HepG2 (cell line): Measurements from ENCODE around the gene H2AZ2. TPM values are rescaled to one million over a fixed set of nuclear protein-coding genes. Genes with fewer than 3 reads are reported as not detected.

Experiments
- ARNTL ChIP-seq: sonication (generic); formaldehyde crosslinking; IDR thresholded peaks from 2 replicates; pipeline ENCODE4 v1.4.0; 2020; ENCODE audit warnings: mild to moderate bottlenecking, missing genetic modification reagents
- ELF3 ChIP-seq: IDR thresholded peaks from 2 replicates; pipeline ENCODE4 v1.6.1; 2016; ENCODE audit warnings: missing genetic modification reagents, missing compliant biosample characterization
- HNRNPL ChIP-seq: fragments of 200-400 bp; formaldehyde crosslinking; IDR thresholded peaks from 2 replicates; pipeline ENCODE4 v1.6.1; 2017; ENCODE audit warnings: mild to moderate bottlenecking, low read depth, low read length
- KLF6 ChIP-seq: IDR thresholded peaks from 2 replicates; pipeline ENCODE4 v1.8.0; 2016; ENCODE audit warnings: missing biosample characterization, missing genetic modification reagents
- POLR2AphosphoS2 ChIP-seq: IDR thresholded peaks from 2 replicates; pipeline ENCODE4 v1.6.1; 2011; ENCODE audit warnings: low read depth, low read length, improper control_type of control experiment
- RXRA ChIP-seq: sonication (generic); formaldehyde crosslinking; IDR thresholded peaks from 2 replicates; pipeline ENCODE4 v1.5.1; 2020; ENCODE audit warnings: missing genetic modification reagents
- SMYD3 ChIP-seq: sonication (generic); formaldehyde crosslinking; IDR thresholded peaks from 2 replicates; pipeline ENCODE4 v1.8.1; 2023; ENCODE audit warnings: mild to moderate bottlenecking, missing genetic modification reagents
- SNRNP70 ChIP-seq: fragments of 200-400 bp; formaldehyde crosslinking; IDR thresholded peaks from 2 replicates; pipeline ENCODE4 v1.6.1; 2017; ENCODE audit warnings: mild to moderate bottlenecking, low read depth, low read length, moderate library complexity
- TP53 ChIP-seq: sonication (generic); formaldehyde crosslinking; conservative IDR thresholded peaks from 2 replicates; pipeline ENCODE4 v1.4.0; 2020; ENCODE audit warnings: missing genetic modification reagents
- ZBTB42 ChIP-seq: sonication (generic); formaldehyde crosslinking; IDR thresholded peaks from 2 replicates; pipeline ENCODE4 v1.5.0; 2020; ENCODE audit warnings: mild to moderate bottlenecking, missing genetic modification reagents
- ZMAT3 ChIP-seq: sonication (generic); formaldehyde crosslinking; conservative IDR thresholded peaks from 2 replicates; pipeline ENCODE4 v1.7.0; 2021; ENCODE audit warnings: missing genetic modification reagents
- ZNF136 ChIP-seq: sonication (generic); formaldehyde crosslinking; IDR thresholded peaks from 2 replicates; pipeline ENCODE4 v1.8.1; 2022; ENCODE audit warnings: low read depth, mild to moderate bottlenecking, moderate library complexity, missing genetic modification reagents
- ZNF138 ChIP-seq: sonication (generic); formaldehyde crosslinking; IDR thresholded peaks from 2 replicates; pipeline ENCODE4 v1.5.0; 2020; ENCODE audit warnings: mild to moderate bottlenecking, low read depth, missing genetic modification reagents
- ZNF274 ChIP-seq: sonication (generic); formaldehyde crosslinking; IDR thresholded peaks from 2 replicates; pipeline ENCODE4 v1.5.1; 2020; ENCODE audit warnings: mild to moderate bottlenecking, missing genetic modification reagents
- ZNF296 ChIP-seq: sonication (generic); formaldehyde crosslinking; conservative IDR thresholded peaks from 2 replicates; pipeline ENCODE4 v1.5.0; 2020; ENCODE audit warnings: mild to moderate bottlenecking, missing genetic modification reagents
- ZNF337 ChIP-seq: sonication (generic); formaldehyde crosslinking; IDR thresholded peaks from 2 replicates; pipeline ENCODE4 v1.5.1; 2020; ENCODE audit warnings: missing genetic modification reagents, low read depth, mild to moderate bottlenecking, borderline replicate concordance
- ZNF350 ChIP-seq: sonication (generic); formaldehyde crosslinking; IDR thresholded peaks from 2 replicates; pipeline ENCODE4 v1.4.0; 2020; ENCODE audit warnings: mild to moderate bottlenecking, low read depth, missing genetic modification reagents, borderline replicate concordance
- ZNF383 ChIP-seq: sonication (generic); formaldehyde crosslinking; IDR thresholded peaks from 2 replicates; pipeline ENCODE4 v1.4.0; 2020; ENCODE audit warnings: missing genetic modification reagents, mild to moderate bottlenecking, borderline replicate concordance
- ZNF543 ChIP-seq: sonication (generic); formaldehyde crosslinking; IDR thresholded peaks from 2 replicates; pipeline ENCODE4 v1.4.0; 2020; ENCODE audit warnings: mild to moderate bottlenecking, missing genetic modification reagents
- ZNF562 ChIP-seq: sonication (generic); formaldehyde crosslinking; IDR thresholded peaks from 2 replicates; pipeline ENCODE4 v1.8.0; 2022; ENCODE audit warnings: missing genetic modification reagents, borderline replicate concordance
- ZNF598 ChIP-seq: sonication (generic); formaldehyde crosslinking; IDR thresholded peaks from 2 replicates; pipeline ENCODE4 v1.5.1; 2020; ENCODE audit warnings: mild to moderate bottlenecking, missing genetic modification reagents, borderline replicate concordance
- ZNF747 ChIP-seq: sonication (generic); formaldehyde crosslinking; IDR thresholded peaks from 2 replicates; pipeline ENCODE4 v1.8.1; 2023; ENCODE audit warnings: missing genetic modification reagents, mild to moderate bottlenecking, borderline replicate concordance
- ZNF75D ChIP-seq: sonication (generic); formaldehyde crosslinking; IDR thresholded peaks from 2 replicates; pipeline ENCODE4 v1.8.1; 2023; ENCODE audit warnings: missing genetic modification reagents, mild to moderate bottlenecking, borderline replicate concordance
- ZSCAN20 ChIP-seq: sonication (generic); formaldehyde crosslinking; IDR thresholded peaks from 2 replicates; pipeline ENCODE4 v1.4.0; 2020; ENCODE audit warnings: missing genetic modification reagents, mild to moderate bottlenecking, borderline replicate concordance
- ZSCAN30 ChIP-seq: sonication (generic); formaldehyde crosslinking; IDR thresholded peaks from 2 replicates; pipeline ENCODE4 v1.5.0; 2020; ENCODE audit warnings: mild to moderate bottlenecking, missing genetic modification reagents
- polyA plus RNA-seq, 8 experiments: library from polyadenylated mRNA; depleted of rRNA in 3 of 8; stranded (reverse) in 7 of 8; unstranded in 1 of 8; fragments of >200 nt; fragmentation: Illumina TruSeq in 4 of 8; extraction: Trizol in 4 of 8; gene quantifications; 2 replicates each; pipeline versions ENCODE4 v1.2.1 to v1.2.3, GENCODE V29; 2011 to 2016; ENCODE audit warnings: low read depth in 4 of 8, missing spikeins in 1 of 8, mixed read lengths in 1 of 8; ENCODE audit not compliant: insufficient read depth in 1 of 8
- total RNA-seq, 5 experiments: library from RNA; depleted of rRNA; stranded (reverse); fragments of >200 nt; fragmentation: Illumina TruSeq; extraction: Trizol; gene quantifications; 2 replicates each; pipeline ENCODE4 v1.2.3, GENCODE V29; 2016; ENCODE audit warnings: low read depth in 1 of 5
- TF ChIP-seq, protein P1 (sequence below): sonication (generic); formaldehyde crosslinking; IDR thresholded peaks from 2 replicates; pipeline ENCODE4 v1.9.0; 2022; ENCODE audit warnings: missing genetic modification reagents, mild to moderate bottlenecking, borderline replicate concordance
- TF ChIP-seq, protein P2 (sequence below): sonication (generic); formaldehyde crosslinking; IDR thresholded peaks from 2 replicates; pipeline ENCODE4 v1.4.0; 2020; ENCODE audit warnings: missing genetic modification reagents

Gene H2AZ2
- total and polyA plus RNA-seq, 2 of the 13 experiments (the other 11 are each of a cell fraction or from before 2014, with no cell fraction given) = 121 to 223 TPM

DNA sequence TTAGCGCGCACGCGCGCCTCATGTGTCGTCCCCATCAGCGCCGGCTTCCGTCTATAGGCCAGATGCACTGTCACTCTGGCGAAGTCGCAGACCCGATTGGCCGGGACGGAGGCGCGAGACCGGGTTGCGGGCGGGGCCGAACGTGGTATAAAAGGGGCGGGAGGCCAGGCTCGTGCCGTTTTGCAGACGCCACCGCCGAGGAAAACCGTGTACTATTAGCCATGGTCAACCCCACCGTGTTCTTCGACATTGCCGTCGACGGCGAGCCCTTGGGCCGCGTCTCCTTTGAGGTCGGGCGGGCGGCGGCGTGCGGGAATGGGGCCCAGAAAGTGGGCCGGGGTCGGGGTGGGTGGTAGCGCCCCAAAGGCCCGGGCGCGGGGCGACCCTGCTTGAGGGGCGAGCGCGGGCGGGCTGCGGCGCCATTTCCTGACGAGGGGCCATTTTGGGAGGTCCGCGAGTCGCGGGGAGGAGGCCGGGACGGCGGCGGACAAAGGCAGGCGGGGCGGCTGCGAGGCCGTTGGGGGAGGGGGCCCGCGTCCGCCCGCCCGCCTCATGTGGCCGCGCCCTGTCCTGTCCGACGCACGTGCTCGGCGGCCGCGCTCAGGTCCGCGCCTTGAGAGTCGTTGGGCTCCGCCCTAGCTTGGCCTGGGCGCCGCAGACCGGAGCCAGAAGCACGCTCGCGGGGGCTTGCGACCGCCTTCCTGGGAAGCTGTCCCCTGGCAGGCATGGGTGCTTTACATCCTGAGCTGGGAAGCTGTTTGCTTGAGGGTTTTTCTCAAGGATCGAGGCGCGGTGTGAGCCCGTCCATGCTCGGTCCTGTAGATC, 51.2 kb downstream of the H2AZ2 start, which contains the start of gene PPIA (continued):
- TF ChIP-seq, protein P1, sequence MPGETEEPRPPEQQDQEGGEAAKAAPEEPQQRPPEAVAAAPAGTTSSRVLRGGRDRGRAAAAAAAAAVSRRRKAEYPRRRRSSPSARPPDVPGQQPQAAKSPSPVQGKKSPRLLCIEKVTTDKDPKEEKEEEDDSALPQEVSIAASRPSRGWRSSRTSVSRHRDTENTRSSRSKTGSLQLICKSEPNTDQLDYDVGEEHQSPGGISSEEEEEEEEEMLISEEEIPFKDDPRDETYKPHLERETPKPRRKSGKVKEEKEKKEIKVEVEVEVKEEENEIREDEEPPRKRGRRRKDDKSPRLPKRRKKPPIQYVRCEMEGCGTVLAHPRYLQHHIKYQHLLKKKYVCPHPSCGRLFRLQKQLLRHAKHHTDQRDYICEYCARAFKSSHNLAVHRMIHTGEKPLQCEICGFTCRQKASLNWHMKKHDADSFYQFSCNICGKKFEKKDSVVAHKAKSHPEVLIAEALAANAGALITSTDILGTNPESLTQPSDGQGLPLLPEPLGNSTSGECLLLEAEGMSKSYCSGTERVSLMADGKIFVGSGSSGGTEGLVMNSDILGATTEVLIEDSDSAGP (CRISPR knock-in tag) = peak; percentile 60; the same call in 1 of the 2 replicates
- TF ChIP-seq ZNF543 (CRISPR knock-in tag) = no peak; the same call in 1 of the 2 replicates
- TF ChIP-seq ZNF383 (CRISPR knock-in tag) = no peak
- TF ChIP-seq KLF6 = peak; percentile 22
- TF ChIP-seq ZNF138 (CRISPR knock-in tag) = no peak; the same call in 1 of the 2 replicates
- 0 out of 2 replicates have a peak, but pooled peaks have one; percentile 44 for TF ChIP-seq ZNF337 (CRISPR knock-in tag)
- no peak for TF ChIP-seq SNRNP70
- TF ChIP-seq ZNF598 (CRISPR knock-in tag) = peak; percentile 51; the same call in 1 of the 2 replicates
- TF ChIP-seq ZNF747 (CRISPR knock-in tag) = 0 out of 2 replicates have a peak, but pooled peaks have one; percentile 7
- TF ChIP-seq POLR2AphosphoS2 = peak; percentile 76; the same call in 1 of the 2 replicates
- TF ChIP-seq ELF3 (CRISPR knock-in tag) = peak; percentile 23
- TF ChIP-seq HNRNPL = 0 out of 2 replicates have a peak, but pooled peaks have one; percentile 28
- TF ChIP-seq RXRA (CRISPR knock-in tag) = peak; percentile 9
- TF ChIP-seq ZNF136 (CRISPR knock-in tag) = peak; percentile 48; the same call in 1 of the 2 replicates
- peak; percentile 15 for TF ChIP-seq ZNF350 (CRISPR knock-in tag)
- TF ChIP-seq ZNF274 (CRISPR knock-in tag) = peak; percentile 51; the same call in 1 of the 2 replicates
- 0 out of 2 replicates have a peak, but pooled peaks have one; percentile 45 for TF ChIP-seq ZNF562
- no peak for TF ChIP-seq TP53 (CRISPR knock-in tag)
- no peak for TF ChIP-seq ZNF296
- TF ChIP-seq, protein P2, sequence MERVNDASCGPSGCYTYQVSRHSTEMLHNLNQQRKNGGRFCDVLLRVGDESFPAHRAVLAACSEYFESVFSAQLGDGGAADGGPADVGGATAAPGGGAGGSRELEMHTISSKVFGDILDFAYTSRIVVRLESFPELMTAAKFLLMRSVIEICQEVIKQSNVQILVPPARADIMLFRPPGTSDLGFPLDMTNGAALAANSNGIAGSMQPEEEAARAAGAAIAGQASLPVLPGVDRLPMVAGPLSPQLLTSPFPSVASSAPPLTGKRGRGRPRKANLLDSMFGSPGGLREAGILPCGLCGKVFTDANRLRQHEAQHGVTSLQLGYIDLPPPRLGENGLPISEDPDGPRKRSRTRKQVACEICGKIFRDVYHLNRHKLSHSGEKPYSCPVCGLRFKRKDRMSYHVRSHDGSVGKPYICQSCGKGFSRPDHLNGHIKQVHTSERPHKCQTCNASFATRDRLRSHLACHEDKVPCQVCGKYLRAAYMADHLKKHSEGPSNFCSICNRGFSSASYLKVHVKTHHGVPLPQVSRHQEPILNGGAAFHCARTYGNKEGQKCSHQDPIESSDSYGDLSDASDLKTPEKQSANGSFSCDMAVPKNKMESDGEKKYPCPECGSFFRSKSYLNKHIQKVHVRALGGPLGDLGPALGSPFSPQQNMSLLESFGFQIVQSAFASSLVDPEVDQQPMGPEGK (CRISPR knock-in tag) = 0 out of 2 replicates have a peak, but pooled peaks have one; percentile 36
- peak; percentile 87 for TF ChIP-seq SMYD3 (CRISPR knock-in tag)
- TF ChIP-seq ZNF75D (CRISPR knock-in tag) = peak; percentile 53; the same call in 1 of the 2 replicates
- peak; percentile 85; the same call in 1 of the 2 replicates for TF ChIP-seq ZSCAN20 (CRISPR knock-in tag)
- TF ChIP-seq ARNTL (CRISPR knock-in tag) = peak; percentile 82
- TF ChIP-seq ZSCAN30 (CRISPR knock-in tag) = 0 out of 2 replicates have a peak, but pooled peaks have one; percentile 48
- peak; percentile 57; the same call in 1 of the 2 replicates for TF ChIP-seq ZBTB42 (CRISPR knock-in tag)
- no peak; the same call in none of the 2 replicates for TF ChIP-seq ZMAT3
